Bronchial epithelial cell (primary cell): ENCODE results near the gene C5orf58. TPM values are rescaled to one million over a fixed set of nuclear protein-coding genes. Genes with fewer than 3 reads are reported as not detected.
A peak's percentile ranks its signal among the peaks of the same experiment; 100 is the strongest.

Source experiments
- DNase-seq: peaks from one replicate; pipeline ENCODE4 v3.0.0-alpha.2; 2010; ENCODE audit warnings: low read depth
- FAIRE-seq: peaks from 2 replicates; lab custom pipeline; 2011; peaks lifted over from hg19 to GRCh38; lab: Jason Lieb, UNC
- H3K27me3 ChIP-seq: 2 replicates; pipeline ENCODE4 v1.5.1; 2011; ENCODE audit warnings: low read length; ENCODE audit not compliant: control insufficient read depth, insufficient read depth
- H3K36me3 ChIP-seq: 2 replicates; pipeline ENCODE4 v1.5.1; 2011; ENCODE audit warnings: low read length; ENCODE audit not compliant: control insufficient read depth, insufficient read depth
- H3K4me3 ChIP-seq: 2 replicates; pipeline ENCODE4 v1.5.1; 2011; ENCODE audit warnings: mild to moderate bottlenecking, low read depth, low read length, control low read depth
- CTCF ChIP-seq: IDR thresholded peaks from 2 replicates; pipeline ENCODE4 v1.5.1; 2011; ENCODE audit warnings: mild to moderate bottlenecking, moderate library complexity, low read length, control low read depth, inconsistent platforms; ENCODE audit not compliant: insufficient read depth, severe bottlenecking
- total RNA-seq: library from RNA; depleted of rRNA; stranded (reverse); fragments of >200 nt; gene quantifications from 2 replicates; pipeline ENCODE4 v1.2.1, GENCODE V29; 2014

C5orf58 gene
- total RNA-seq, 1 donor from 2014 or later: not detected

- Histone ChIP-seq H3K36me3 (no peaks in the 10 kb centered on the region), H3K4me3 (no peak overlapping the region), H3K27me3 (peaks cover 4% of the 10 kb centered on the region)
- no peak for DNase-seq
- no peak for FAIRE-seq
- TF ChIP-seq CTCF: no peak
Measured at GRCh38 chr5:170280011-170280493, 47.3 kb downstream of the C5orf58 start.

DNA sequence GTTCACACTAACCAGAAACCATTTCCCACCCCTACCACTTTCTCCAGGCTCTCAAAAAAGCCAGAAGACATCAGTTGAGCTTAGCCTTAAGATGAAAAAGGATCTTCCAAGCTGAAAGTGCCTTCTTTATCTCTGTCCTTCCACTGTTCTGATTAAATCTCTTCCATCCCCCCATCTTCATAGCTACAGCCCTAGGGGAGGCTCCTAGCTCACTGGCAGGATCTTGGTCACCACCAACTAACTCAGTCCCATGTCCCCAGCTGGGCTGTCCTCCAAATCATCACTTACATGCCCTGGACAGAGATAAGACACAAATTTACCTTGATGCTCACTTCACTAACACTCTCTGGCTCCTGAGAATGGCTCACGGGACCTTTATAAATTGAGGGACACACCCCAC, 50.5 kb downstream of the C5orf58 start:
- no peak for DNase-seq
- H3K4me3 ChIP-seq: no peak overlapping the region
- peaks cover 2% of the 10 kb centered on the region for H3K27me3 ChIP-seq
- no peaks in the 10 kb centered on the region for H3K36me3 ChIP-seq
- TF ChIP-seq CTCF: no peak
- no peak for FAIRE-seq

GRCh38 chr5:170284231-170284630, 51.4 kb downstream of the C5orf58 start:
- TF ChIP-seq CTCF: no peak
- Histone ChIP-seq H3K27me3 (peaks cover 2% of the 10 kb centered on the region), H3K4me3 (no peak overlapping the region), H3K36me3 (no peaks in the 10 kb centered on the region)
- no peak for FAIRE-seq
- no peak for DNase-seq

- Histone ChIP-seq H3K27me3 (no peaks in the 10 kb centered on the region), H3K4me3 (no peak overlapping the region), H3K36me3 (no peaks in the 10 kb centered on the region)
- TF ChIP-seq CTCF: no peak
- no peak for DNase-seq
- FAIRE-seq: no peak
Measured at GRCh38 chr5:170285181-170285580, 52.4 kb downstream of the C5orf58 start.

DNA sequence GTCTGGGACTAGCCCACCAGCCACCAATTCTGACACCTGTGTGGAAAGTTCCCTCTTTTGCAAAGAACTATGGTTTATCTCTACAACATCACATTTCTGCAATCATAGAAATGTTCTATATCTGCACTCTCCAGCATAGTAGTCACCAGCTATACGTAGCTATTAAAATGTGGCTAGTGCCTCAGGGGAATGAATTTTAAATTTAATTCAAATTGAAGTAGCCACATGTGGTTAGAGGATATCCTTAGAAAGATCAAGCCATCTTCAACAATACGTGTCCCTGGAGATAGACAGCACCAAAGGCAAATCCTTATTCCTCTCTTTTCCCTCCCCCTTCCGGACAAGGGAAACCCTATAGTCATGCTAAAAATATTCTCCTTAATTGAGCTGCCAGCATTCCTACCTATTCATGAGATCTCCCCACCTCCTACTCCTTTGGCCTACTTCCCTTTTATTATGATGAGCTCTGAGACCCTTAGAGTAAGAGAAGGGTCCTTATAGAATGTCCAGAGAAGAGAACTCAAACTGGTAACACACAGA, 53.7 kb downstream of the C5orf58 start:
- no peaks in the 10 kb centered on the region for H3K27me3 ChIP-seq
- H3K36me3 ChIP-seq: no peaks in the 10 kb centered on the region
- TF ChIP-seq CTCF: no peak
- DNase-seq (no peak), FAIRE-seq (no peak)
- no peak overlapping the region for H3K4me3 ChIP-seq

GRCh38 chr5:170287532-170287931, 54.7 kb downstream of the C5orf58 start:
- Histone ChIP-seq H3K4me3 (no peak overlapping the region), H3K36me3 (no peaks in the 10 kb centered on the region), H3K27me3 (no peaks in the 10 kb centered on the region)
- FAIRE-seq (peak; percentile 60), DNase-seq (no peak)
- TF ChIP-seq CTCF: no peak
